SK-N-SH (cell line): ENCODE data around the gene APBB2. TPM values are rescaled to one million over a fixed set of nuclear protein-coding genes. Genes with fewer than 3 reads are reported as not detected.

Experiments
- CTCF ChIA-PET: fragments of 300-600, 350-600 bp; formaldehyde crosslinking; extraction: SDS; loops from one replicate; lab custom pipeline; 2021; lab: Yijun Ruan, JAX
- POLR2A ChIA-PET: fragments of 350-600 bp; sonication (Branson Sonifier 250); formaldehyde crosslinking; extraction: SDS; loops from one replicate; lab custom pipeline; 2020; ENCODE audit warnings: antibody characterized with exemption, inconsistent platforms; lab: Yijun Ruan, JAX
- DNase-seq: peaks from one replicate; pipeline ENCODE4 v3.0.0; 2012
- H2AFZ ChIP-seq: fragments of 200-600 bp; sonication (generic); 2 replicates; pipeline ENCODE4 v1.8.1; 2016; ENCODE audit warnings: antibody characterized with exemption, mild to moderate bottlenecking, low read depth
- H3F3A ChIP-seq: fragments of 200-600 bp; sonication (generic); replicated peaks from 2 replicates; pipeline ENCODE3; 2016; ENCODE audit warnings: antibody characterized with exemption, mild to moderate bottlenecking; ENCODE audit not compliant: insufficient read depth
- H3K27ac ChIP-seq, 2 experiments: fragments of 200-500 bp in 1 of 2; fragments of 200-600 bp in 1 of 2; sonication (Bioruptor generic) in 1 of 2; sonication (generic), shearing (Covaris generic) in 1 of 2; 2 replicates each; pipeline versions ENCODE4 v1.5.1 to v1.6.1; 2014 to 2016; ENCODE audit warnings: low read depth in 2 of 2, inconsistent platforms in 1 of 2, low read length in 1 of 2, mild to moderate bottlenecking in 1 of 2, mixed read lengths in 1 of 2
- H3K27me3 ChIP-seq: fragments of 200-600 bp; sonication (generic), shearing (Covaris generic); 2 replicates; pipeline ENCODE4 v1.6.1; 2016; ENCODE audit warnings: mixed run types; ENCODE audit not compliant: insufficient read depth
- H3K36me3 ChIP-seq, 2 experiments: fragments of 200-500 bp in 1 of 2; fragments of 200-600 bp in 1 of 2; sonication (Bioruptor generic) in 1 of 2; sonication (generic) in 1 of 2; replicated peaks in 1 of 2; 2 replicates each; pipeline versions ENCODE3 to v1.5.1; 2014 to 2016; ENCODE audit warnings: low read length in 1 of 2, mild to moderate bottlenecking in 1 of 2; ENCODE audit not compliant: insufficient read depth in 2 of 2, control insufficient read depth in 1 of 2
- H3K4me1 ChIP-seq, 2 experiments: fragments of 200-500 bp in 1 of 2; fragments of 200-600 bp in 1 of 2; sonication (Bioruptor generic) in 1 of 2; sonication (generic), shearing (Covaris generic) in 1 of 2; 2 replicates each; pipeline versions ENCODE4 v1.5.1 to v1.6.1; 2014 to 2016; ENCODE audit warnings: low read depth in 1 of 2, low read length in 1 of 2, mixed run types in 1 of 2; ENCODE audit not compliant: insufficient read depth in 2 of 2, control insufficient read depth in 1 of 2
- H3K4me2 ChIP-seq: fragments of 200-600 bp; sonication (generic), shearing (Covaris generic); 2 replicates; pipeline ENCODE4 v1.6.1; 2017; ENCODE audit warnings: mixed run types
- H3K4me3 ChIP-seq, 2 experiments: fragments of 200-500 bp in 1 of 2; fragments of 200-600 bp in 1 of 2; sonication (Bioruptor generic) in 1 of 2; sonication (generic), shearing (Covaris generic) in 1 of 2; 2 replicates each; pipeline versions ENCODE4 v1.5.1 to v1.8.1; 2014 to 2016; ENCODE audit warnings: low read depth in 2 of 2, inconsistent platforms in 1 of 2, low read length in 1 of 2, mild to moderate bottlenecking in 1 of 2, mixed read lengths in 1 of 2, moderate library complexity in 1 of 2
- H3K79me2 ChIP-seq: fragments of 200-600 bp; sonication (generic); 2 replicates; pipeline ENCODE4 v1.8.1; 2017; ENCODE audit warnings: mild to moderate bottlenecking; ENCODE audit not compliant: insufficient read depth
- H3K9ac ChIP-seq: fragments of 200-600 bp; sonication (generic); 2 replicates; pipeline ENCODE4 v1.6.1; 2017; ENCODE audit warnings: mixed run types
- H3K9me2 ChIP-seq: fragments of 200-600 bp; sonication (generic); 2 replicates; pipeline ENCODE4 v1.6.1; 2017; ENCODE audit warnings: mixed run types
- H3K9me3 ChIP-seq: fragments of 200-600 bp; sonication (generic); 2 replicates; pipeline ENCODE4 v1.6.1; 2017; ENCODE audit warnings: mixed run types, mild to moderate bottlenecking, moderate library complexity
- H4K20me1 ChIP-seq: fragments of 200-600 bp; sonication (generic); 2 replicates; pipeline ENCODE4 v1.6.1; 2017; ENCODE audit warnings: mild to moderate bottlenecking, mixed run types; ENCODE audit not compliant: insufficient read depth
- ELF1 ChIP-seq: IDR thresholded peaks from 2 replicates; pipeline ENCODE4 v1.4.0; 2012
- FOSL2 ChIP-seq: IDR thresholded peaks from 2 replicates; pipeline ENCODE4 v1.4.0; 2012; ENCODE audit warnings: low read depth, mild to moderate bottlenecking, moderate library complexity, borderline replicate concordance
- FOXJ3 ChIP-seq: sonication (generic); formaldehyde crosslinking; IDR thresholded peaks from 2 replicates; pipeline ENCODE4 v1.5.1; 2020; ENCODE audit warnings: mild to moderate bottlenecking, missing genetic modification reagents
- GABPA ChIP-seq: IDR thresholded peaks from 2 replicates; pipeline ENCODE4 v1.4.0; 2012; ENCODE audit warnings: low read depth, mild to moderate bottlenecking
- JUND ChIP-seq: IDR thresholded peaks from 2 replicates; pipeline ENCODE4 v1.4.0; 2012
- MEF2A ChIP-seq: IDR thresholded peaks from 2 replicates; pipeline ENCODE4 v1.4.0; 2012; ENCODE audit warnings: low read depth, borderline replicate concordance
- NFIC ChIP-seq: IDR thresholded peaks from 2 replicates; pipeline ENCODE4 v1.4.0; 2012; ENCODE audit warnings: borderline replicate concordance
- NRF1 ChIP-seq: IDR thresholded peaks from 2 replicates; pipeline ENCODE4 v1.6.1; 2012; ENCODE audit warnings: low read depth, mild to moderate bottlenecking, low read length
- RFX5 ChIP-seq: IDR thresholded peaks from 2 replicates; pipeline ENCODE4 v1.6.1; 2012; ENCODE audit warnings: mild to moderate bottlenecking, improper control_type of control experiment, low read length
- RXRA ChIP-seq: IDR thresholded peaks from 2 replicates; pipeline ENCODE4 v1.4.0; 2012; ENCODE audit warnings: low read depth, mild to moderate bottlenecking, borderline replicate concordance
- SIN3A ChIP-seq: IDR thresholded peaks from 2 replicates; pipeline ENCODE4 v1.6.1; 2012; ENCODE audit warnings: low read depth, mild to moderate bottlenecking, low read length, moderate library complexity, borderline replicate concordance
- SMC3 ChIP-seq: IDR thresholded peaks from 2 replicates; pipeline ENCODE4 v1.6.1; 2012; ENCODE audit warnings: low read depth, low read length, improper control_type of control experiment
- TAF1 ChIP-seq: IDR thresholded peaks from 2 replicates; pipeline ENCODE4 v1.6.1; 2012; ENCODE audit warnings: low read depth, mild to moderate bottlenecking, low read length, moderate library complexity, borderline replicate concordance
- TCF12 ChIP-seq: IDR thresholded peaks from 2 replicates; pipeline ENCODE4 v1.4.0; 2012
- TEAD4 ChIP-seq: IDR thresholded peaks from 2 replicates; pipeline ENCODE4 v1.4.0; 2012; ENCODE audit warnings: mild to moderate bottlenecking, borderline replicate concordance; ENCODE audit not compliant: insufficient read depth
- YY1 ChIP-seq: IDR thresholded peaks from 2 replicates; pipeline ENCODE4 v1.4.0; 2012; ENCODE audit warnings: low read depth, mild to moderate bottlenecking
- polyA plus RNA-seq, 3 experiments: library from polyadenylated mRNA; depleted of rRNA; stranded (reverse); fragments of >200 nt; gene quantifications; 2 replicates each; pipeline ENCODE4 v1.2.3, GENCODE V29; 2012
- TF ChIP-seq, protein P1 (sequence below): fragments of 200-600 bp; sonication (generic); IDR thresholded peaks from 2 replicates; pipeline ENCODE4 v1.6.1; 2017; ENCODE audit warnings: antibody characterized with exemption, mild to moderate bottlenecking, moderate library complexity
- TF ChIP-seq, protein P2 (sequence below): fragments of 150-350 bp; IDR thresholded peaks from 2 replicates; pipeline ENCODE4 v1.6.1; 2017; ENCODE audit warnings: antibody characterized with exemption, low read length, low read depth, borderline replicate concordance
- TF ChIP-seq, protein P3 (sequence below): fragments of 150-350 bp; IDR thresholded peaks from 2 replicates; pipeline ENCODE4 v1.6.1; 2016; ENCODE audit warnings: mild to moderate bottlenecking, low read depth, low read length
- TF ChIP-seq, protein P4 (sequence below): IDR thresholded peaks from 2 replicates; pipeline ENCODE4; 2012

Gene APBB2
- polyA plus RNA-seq, 1 of the 3 experiments (the other 2 are of a cell fraction): 49.8 TPM

DNA sequence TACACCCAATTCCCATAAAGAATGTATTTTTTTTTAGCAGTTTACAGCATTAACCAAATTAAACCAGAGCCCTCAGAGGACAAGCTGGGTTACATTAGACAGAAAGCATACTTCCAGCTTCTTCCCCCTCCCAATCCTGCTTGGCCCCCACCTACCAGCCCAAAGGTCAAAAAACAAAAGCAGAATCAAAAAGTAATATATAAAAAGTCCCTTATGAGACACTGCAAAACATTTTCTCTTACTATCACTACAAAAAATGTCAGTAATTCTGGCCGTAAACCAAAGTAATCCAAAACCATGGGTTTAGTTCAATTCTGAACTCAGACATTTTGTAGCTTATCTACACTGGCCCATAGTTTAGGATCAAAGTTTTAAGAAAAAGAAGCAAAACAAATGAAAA is 38.0 kb downstream of the APBB2 start (continued):
- no peak for TF ChIP-seq GABPA
- TF ChIP-seq RXRA: peak; percentile 84
- no peak for TF ChIP-seq TAF1
- TF ChIP-seq MEF2A: no peak
- TF ChIP-seq, protein P1, sequence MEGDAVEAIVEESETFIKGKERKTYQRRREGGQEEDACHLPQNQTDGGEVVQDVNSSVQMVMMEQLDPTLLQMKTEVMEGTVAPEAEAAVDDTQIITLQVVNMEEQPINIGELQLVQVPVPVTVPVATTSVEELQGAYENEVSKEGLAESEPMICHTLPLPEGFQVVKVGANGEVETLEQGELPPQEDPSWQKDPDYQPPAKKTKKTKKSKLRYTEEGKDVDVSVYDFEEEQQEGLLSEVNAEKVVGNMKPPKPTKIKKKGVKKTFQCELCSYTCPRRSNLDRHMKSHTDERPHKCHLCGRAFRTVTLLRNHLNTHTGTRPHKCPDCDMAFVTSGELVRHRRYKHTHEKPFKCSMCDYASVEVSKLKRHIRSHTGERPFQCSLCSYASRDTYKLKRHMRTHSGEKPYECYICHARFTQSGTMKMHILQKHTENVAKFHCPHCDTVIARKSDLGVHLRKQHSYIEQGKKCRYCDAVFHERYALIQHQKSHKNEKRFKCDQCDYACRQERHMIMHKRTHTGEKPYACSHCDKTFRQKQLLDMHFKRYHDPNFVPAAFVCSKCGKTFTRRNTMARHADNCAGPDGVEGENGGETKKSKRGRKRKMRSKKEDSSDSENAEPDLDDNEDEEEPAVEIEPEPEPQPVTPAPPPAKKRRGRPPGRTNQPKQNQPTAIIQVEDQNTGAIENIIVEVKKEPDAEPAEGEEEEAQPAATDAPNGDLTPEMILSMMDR: no peak
- TF ChIP-seq TCF12: peak; percentile 85
- TF ChIP-seq TEAD4: peak; percentile 63; the same call in 1 of the 2 replicates
- no peak for TF ChIP-seq NRF1

DNA sequence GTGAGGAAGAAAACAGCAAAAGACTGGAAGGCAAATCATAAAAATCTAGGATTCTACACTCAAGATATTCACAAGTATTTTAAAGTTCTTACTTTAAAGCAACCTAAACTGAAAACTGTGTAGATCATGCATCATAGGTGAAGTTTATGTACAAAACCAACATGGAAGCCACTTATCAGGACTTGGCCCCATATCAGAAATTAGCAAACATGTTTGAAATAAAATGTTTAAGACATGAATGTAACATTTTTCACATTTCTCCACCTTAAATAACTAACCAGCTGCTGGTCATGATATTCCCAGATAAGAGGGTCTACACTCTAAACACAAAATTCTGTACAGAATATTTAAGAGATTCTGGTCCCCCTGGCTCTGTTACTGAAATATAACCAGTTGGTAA is 38.5 kb downstream of the APBB2 start:
- Histone ChIP-seq H3K27ac (peak overlapping the region; percentile 87 to 90), H3K4me2 (peak overlapping the region; percentile 45), H3K4me1 (peaks cover 19 to 21% of the 10 kb centered on the region in 2 experiments), H4K20me1 (no peaks in the 10 kb centered on the region), H3K9me3 (no peaks in the 10 kb centered on the region), H2AFZ (no peak overlapping the region), H3K79me2 (peaks cover 92% of the 10 kb centered on the region), H3K27me3 (no peaks in the 10 kb centered on the region), H3K36me3 (no peaks in the 10 kb centered on the region), H3K9me2 (no peaks in the 10 kb centered on the region), H3F3A (peaks cover 50% of the 10 kb centered on the region), H3K4me3 (peak overlapping the region in 1 of 2 experiments; percentile 18; a peak in 3 of 4 replicates), H3K9ac (peak overlapping the region; percentile 59)
- CTCF ChIA-PET: interaction anchor here (1.2 kb wide), 1 partner anchor 38 kb away, joined by 3 read pairs; the partner anchor contains the start of gene APBB2
- DNase-seq: no peak
- TF ChIP-seq NFIC (no peak), YY1 (no peak), MEF2A (no peak), RXRA (no peak), ELF1 (no peak), SIN3A (no peak), FOSL2 (no peak), RFX5 (no peak), FOXJ3 (CRISPR knock-in tag) (no peak), TAF1 (no peak), NRF1 (no peak), JUND (no peak), SMC3 (no peak)
- TF ChIP-seq, protein P2, sequence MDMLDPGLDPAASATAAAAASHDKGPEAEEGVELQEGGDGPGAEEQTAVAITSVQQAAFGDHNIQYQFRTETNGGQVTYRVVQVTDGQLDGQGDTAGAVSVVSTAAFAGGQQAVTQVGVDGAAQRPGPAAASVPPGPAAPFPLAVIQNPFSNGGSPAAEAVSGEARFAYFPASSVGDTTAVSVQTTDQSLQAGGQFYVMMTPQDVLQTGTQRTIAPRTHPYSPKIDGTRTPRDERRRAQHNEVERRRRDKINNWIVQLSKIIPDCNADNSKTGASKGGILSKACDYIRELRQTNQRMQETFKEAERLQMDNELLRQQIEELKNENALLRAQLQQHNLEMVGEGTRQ: no peak
- TF ChIP-seq, protein P3, sequence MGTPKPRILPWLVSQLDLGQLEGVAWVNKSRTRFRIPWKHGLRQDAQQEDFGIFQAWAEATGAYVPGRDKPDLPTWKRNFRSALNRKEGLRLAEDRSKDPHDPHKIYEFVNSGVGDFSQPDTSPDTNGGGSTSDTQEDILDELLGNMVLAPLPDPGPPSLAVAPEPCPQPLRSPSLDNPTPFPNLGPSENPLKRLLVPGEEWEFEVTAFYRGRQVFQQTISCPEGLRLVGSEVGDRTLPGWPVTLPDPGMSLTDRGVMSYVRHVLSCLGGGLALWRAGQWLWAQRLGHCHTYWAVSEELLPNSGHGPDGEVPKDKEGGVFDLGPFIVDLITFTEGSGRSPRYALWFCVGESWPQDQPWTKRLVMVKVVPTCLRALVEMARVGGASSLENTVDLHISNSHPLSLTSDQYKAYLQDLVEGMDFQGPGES: no peak
- TF ChIP-seq, protein P4, sequence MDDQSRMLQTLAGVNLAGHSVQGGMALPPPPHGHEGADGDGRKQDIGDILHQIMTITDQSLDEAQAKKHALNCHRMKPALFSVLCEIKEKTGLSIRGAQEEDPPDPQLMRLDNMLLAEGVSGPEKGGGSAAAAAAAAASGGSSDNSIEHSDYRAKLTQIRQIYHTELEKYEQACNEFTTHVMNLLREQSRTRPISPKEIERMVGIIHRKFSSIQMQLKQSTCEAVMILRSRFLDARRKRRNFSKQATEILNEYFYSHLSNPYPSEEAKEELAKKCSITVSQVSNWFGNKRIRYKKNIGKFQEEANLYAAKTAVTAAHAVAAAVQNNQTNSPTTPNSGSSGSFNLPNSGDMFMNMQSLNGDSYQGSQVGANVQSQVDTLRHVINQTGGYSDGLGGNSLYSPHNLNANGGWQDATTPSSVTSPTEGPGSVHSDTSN: no peak
- TF ChIP-seq, protein P1: no peak
- POLR2A ChIA-PET: no interaction called here
